ENCODE results near the gene HSFX4. TPM values are rescaled to one million over a fixed set of nuclear protein-coding genes. Genes with fewer than 3 reads are reported as not detected.
"Not testable (repeated sequence)": the region's sequence is repeated elsewhere in the genome, so short reads cannot be mapped to it uniquely, and the experiment has no call there.

The HSFX4 gene
- total and polyA plus RNA-seq, 10 donors, result not detected

- Histone ChIP-seq H3K27ac (no peak overlapping the region), H3K4me1 (no peaks in the 10 kb centered on the region), H3K27me3 (replicated peaks in 1 of 7) (no peaks in the 10 kb centered on the region), H3K4me3 (no peak overlapping the region), H3K36me3 (no peaks in the 10 kb centered on the region), H3K9me3 (peaks cover 0 to 21% (median 0%) of the 10 kb centered on the region in 8 donors)
- 91 to 99% (median 98%) methylated on average over 9 of the region's 9 CpGs for WGBS, 5 donors
- intact Hi-C loops (cut with DNase I; ENCODE audit: low total_unique reads), result no loop called here
- DNase-seq, result no peak
- no peak for TF ChIP-seq POLR2A (IDR thresholded peaks at IDR 0.05)
- TF ChIP-seq CTCF (IDR thresholded peaks at IDR 0.05 in 8 of 11, conservative IDR thresholded peaks at IDR 0.05 in 3 of 11), result no peak
- no peak for TF ChIP-seq POLR2AphosphoS5 (IDR thresholded peaks at IDR 0.05)
Observed at GRCh38 chrX:149910178-149910695, 19.1 kb upstream of the HSFX4 start.

DNA sequence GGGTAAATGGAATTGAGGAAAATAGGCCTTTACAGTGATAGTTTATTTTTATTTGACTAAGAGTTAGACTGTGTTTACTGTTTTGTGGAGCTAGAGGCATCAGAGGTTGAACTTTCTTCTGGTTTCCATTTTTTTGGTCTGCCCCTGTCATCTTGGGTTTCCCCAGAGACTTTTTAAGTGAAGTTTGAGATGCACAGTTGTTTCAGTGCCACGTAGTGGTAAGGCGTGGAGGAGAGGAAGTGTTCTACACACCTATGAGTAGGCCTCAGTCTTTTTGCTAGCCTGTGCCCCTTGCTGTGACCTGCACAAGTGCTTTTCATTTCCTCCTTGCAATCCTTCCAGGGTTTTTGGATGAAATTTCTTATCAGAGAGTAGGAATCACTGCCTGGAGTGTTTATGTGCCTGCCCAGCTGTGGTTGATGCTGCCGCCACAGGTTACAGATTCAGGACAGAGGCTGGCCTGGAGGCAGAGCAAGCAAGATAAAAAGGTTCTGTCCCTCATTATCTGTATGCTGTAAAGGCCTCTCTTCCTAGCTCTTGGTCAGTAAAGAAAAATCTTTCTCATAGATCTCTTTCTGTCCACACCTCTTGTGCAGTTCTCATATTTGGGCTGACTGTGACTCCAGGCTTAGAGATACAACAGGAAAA is 12.5 kb upstream of the HSFX4 start:
- peaks cover 0 to 21% (median 0%) of the 10 kb centered on the region in 8 donors for H3K9me3 ChIP-seq
- 57 to 76% (median 69%) methylated on average over 3 of the region's 3 CpGs for WGBS, 5 donors
- no peak for DNase-seq
- TF ChIP-seq POLR2A (IDR thresholded peaks at IDR 0.05) (no peak), POLR2AphosphoS5 (IDR thresholded peaks at IDR 0.05) (no peak), CTCF (IDR thresholded peaks at IDR 0.05 in 8 of 11, conservative IDR thresholded peaks at IDR 0.05 in 3 of 11) (no peak)
- no peaks in the 10 kb centered on the region for H3K4me1 ChIP-seq
- H3K36me3 ChIP-seq, result no peaks in the 10 kb centered on the region
- intact Hi-C loops (cut with DNase I; ENCODE audit: low total_unique reads), result no loop called here
- H3K27me3 ChIP-seq (replicated peaks in 1 of 7), result no peaks in the 10 kb centered on the region
- no peak overlapping the region for H3K27ac ChIP-seq
- no peak overlapping the region for H3K4me3 ChIP-seq

DNA sequence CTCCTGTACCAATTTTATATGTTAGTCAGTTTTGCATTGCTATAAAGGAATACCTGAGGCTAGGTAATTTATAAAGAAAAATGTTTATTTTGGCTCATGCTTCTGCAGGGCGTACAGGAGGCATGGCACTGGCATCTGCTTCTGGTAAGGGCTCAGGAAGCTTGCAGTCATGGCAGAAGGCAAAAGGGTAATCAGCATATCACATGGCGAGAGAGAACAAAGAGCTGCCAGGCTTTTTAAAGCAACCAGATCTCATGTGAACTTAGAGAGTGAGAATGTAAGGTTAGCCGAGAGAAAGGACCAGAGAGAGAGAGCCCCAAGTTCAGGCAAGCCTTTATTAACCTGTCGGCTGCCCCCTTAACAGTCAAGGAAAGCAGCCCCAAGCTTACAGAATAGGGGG is 5.5 kb upstream of the HSFX4 start:
- H3K36me3 ChIP-seq; DNase-seq; H3K9me3 ChIP-seq; H3K4me3 ChIP-seq; H3K27me3 ChIP-seq (replicated peaks in 1 of 7); H3K27ac ChIP-seq; intact Hi-C loops (cut with DNase I; ENCODE audit: low total_unique reads); H3K4me1 ChIP-seq: not testable (repeated sequence)
- WGBS, 5 donors, result no CpG with 5 or more reads among the region's 4 CpGs

DNA sequence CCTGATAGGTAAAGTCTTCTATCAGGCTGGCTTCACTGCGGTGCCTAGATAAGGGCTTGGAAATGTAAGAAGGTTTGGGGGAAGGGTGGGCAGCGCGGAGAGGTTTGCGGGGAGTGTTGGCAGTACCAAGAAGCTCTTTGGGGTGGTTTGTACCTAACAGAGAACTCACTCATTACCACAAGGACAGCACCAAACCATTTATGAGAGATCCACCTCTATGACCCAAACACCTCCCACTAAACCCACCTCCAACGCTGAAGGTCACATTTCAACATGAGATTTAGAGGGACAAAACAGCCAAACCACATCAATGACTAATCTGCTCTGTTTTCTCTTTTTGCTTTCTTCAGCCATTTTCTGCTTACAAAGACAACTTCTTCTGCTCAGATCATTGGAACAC is 4.9 kb upstream of the HSFX4 start:
- DNase-seq; intact Hi-C loops (cut with DNase I; ENCODE audit: low total_unique reads); H3K4me3 ChIP-seq; H3K27me3 ChIP-seq (replicated peaks in 1 of 7); H3K27ac ChIP-seq; H3K36me3 ChIP-seq; H3K9me3 ChIP-seq; H3K4me1 ChIP-seq: not testable (repeated sequence)
- no CpG with 5 or more reads among the region's 5 CpGs for WGBS, 5 donors

GRCh38 chrX:149927245-149927963 is 2.0 kb upstream of the HSFX4 start:
- H3K4me3 ChIP-seq; intact Hi-C loops (cut with DNase I; ENCODE audit: low total_unique reads); H3K4me1 ChIP-seq; H3K27ac ChIP-seq; H3K9me3 ChIP-seq; H3K27me3 ChIP-seq (replicated peaks in 1 of 7); DNase-seq: not testable (repeated sequence)
- 83 to 100% (median 89%) methylated on average over 1 of the region's 8 CpGs; no CpG with 5 or more reads in 2 of the 5 donors for WGBS, 5 donors
- peaks cover 0 to 12% (median 0%) of the 10 kb centered on the region in 6 donors for H3K36me3 ChIP-seq

- H3K27ac ChIP-seq; intact Hi-C loops (cut with DNase I; ENCODE audit: low total_unique reads); H3K9me3 ChIP-seq; H3K4me3 ChIP-seq; DNase-seq; H3K27me3 ChIP-seq (replicated peaks in 1 of 7); H3K4me1 ChIP-seq: not testable (repeated sequence)
- peaks cover 0 to 13% (median 0%) of the 10 kb centered on the region in 6 donors for H3K36me3 ChIP-seq
- no CpG with 5 or more reads among the region's 1 CpG for WGBS, 5 donors
Observed at GRCh38 chrX:149927964-149928258, 1.5 kb upstream of the HSFX4 start.

DNA sequence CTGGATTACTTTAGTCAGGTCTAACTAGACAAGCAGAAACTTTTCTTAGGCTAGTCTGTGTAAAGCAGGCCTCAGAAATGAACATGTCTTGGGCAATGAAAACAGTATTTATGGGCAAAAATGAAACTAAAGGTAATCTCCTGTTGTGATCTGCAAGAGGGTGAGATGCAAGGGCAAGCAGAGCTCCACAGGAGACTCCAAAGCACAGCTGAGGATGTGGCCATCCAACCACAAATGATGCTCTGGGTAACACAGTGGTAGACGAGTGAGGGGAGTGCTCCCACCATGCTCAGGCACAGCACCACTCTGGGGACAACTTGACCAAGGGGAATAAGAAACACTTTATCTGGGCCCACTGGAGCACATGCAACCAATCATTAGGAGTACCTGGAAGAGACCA is 738 bp upstream of the HSFX4 start:
- DNase-seq; H3K4me3 ChIP-seq; H3K27me3 ChIP-seq (replicated peaks in 1 of 7); H3K27ac ChIP-seq; H3K9me3 ChIP-seq; H3K4me1 ChIP-seq; intact Hi-C loops (cut with DNase I; ENCODE audit: low total_unique reads): not testable (repeated sequence)
- 89 to 100% (median 90%) methylated on average over 1 of the region's 1 CpG; no CpG with 5 or more reads in 2 of the 5 donors for WGBS, 5 donors
- H3K36me3 ChIP-seq, result peaks cover 0 to 19% (median 0%) of the 10 kb centered on the region in 6 donors

- DNase-seq; H3K9me3 ChIP-seq; intact Hi-C loops (cut with DNase I; ENCODE audit: low total_unique reads); H3K4me3 ChIP-seq; H3K27me3 ChIP-seq (replicated peaks in 1 of 7); H3K4me1 ChIP-seq; H3K27ac ChIP-seq: not testable (repeated sequence)
- peaks cover 0 to 35% (median 0%) of the 10 kb centered on the region in 6 donors for H3K36me3 ChIP-seq
- WGBS, 5 donors, result 51 to 72% (median 62%) methylated on average over 1 to 2 of the region's 4 CpGs
Observed at GRCh38 chrX:149931355-149931754, 2.0 kb downstream of the HSFX4 start.

DNA sequence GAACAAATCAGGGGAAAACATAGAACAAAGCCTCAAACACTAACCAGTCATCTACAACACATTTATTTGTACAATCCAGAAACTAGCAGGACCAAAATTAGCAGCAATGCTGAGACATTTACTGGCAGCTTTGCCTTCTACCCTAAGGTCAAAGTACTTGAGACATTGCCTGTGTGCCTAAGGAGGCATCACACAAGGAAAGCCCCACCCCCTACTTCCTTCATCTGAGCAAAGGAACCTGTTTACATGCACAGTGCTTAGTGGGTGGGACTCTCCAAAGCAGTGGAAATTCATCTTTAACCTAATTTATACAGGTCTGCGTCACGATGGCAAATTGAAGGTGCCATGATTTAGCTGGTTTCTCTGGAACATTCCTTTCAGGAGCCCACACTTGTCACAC is 2.8 kb downstream of the HSFX4 start:
- intact Hi-C loops (cut with DNase I; ENCODE audit: low total_unique reads); H3K27ac ChIP-seq: not testable (repeated sequence)

More for the DNA sequence above, 2.8 kb downstream of the HSFX4 start:
- H3K4me3 ChIP-seq; H3K4me1 ChIP-seq; H3K9me3 ChIP-seq; DNase-seq; H3K27me3 ChIP-seq (replicated peaks in 1 of 7): not testable (repeated sequence)
- H3K36me3 ChIP-seq, result peaks cover 0 to 35% (median 0%) of the 10 kb centered on the region in 6 donors
- 50 to 100% (median 93%) methylated on average over 2 of the region's 2 CpGs for WGBS, 5 donors

Measured in spleen (tissue), 11 donors.